MM.1S (cell line): ENCODE results near the gene B4GALT3.

Experiments used
- EZH2 ChIP-seq: fragments of 300-600 bp; sonication (generic); optimal IDR thresholded peaks from 2 replicates; pipeline ENCODE3; 2017; ENCODE audit warnings: low read depth, mild to moderate bottlenecking, antibody characterized with exemption, low read length, mixed read lengths
- TF ChIP-seq, protein P1 (sequence below): fragments of 300-600 bp; sonication (generic); IDR thresholded peaks from 2 replicates; pipeline ENCODE4 v1.5.1; 2016; ENCODE audit warnings: antibody characterized with exemption, low read length, mixed read lengths

DNA sequence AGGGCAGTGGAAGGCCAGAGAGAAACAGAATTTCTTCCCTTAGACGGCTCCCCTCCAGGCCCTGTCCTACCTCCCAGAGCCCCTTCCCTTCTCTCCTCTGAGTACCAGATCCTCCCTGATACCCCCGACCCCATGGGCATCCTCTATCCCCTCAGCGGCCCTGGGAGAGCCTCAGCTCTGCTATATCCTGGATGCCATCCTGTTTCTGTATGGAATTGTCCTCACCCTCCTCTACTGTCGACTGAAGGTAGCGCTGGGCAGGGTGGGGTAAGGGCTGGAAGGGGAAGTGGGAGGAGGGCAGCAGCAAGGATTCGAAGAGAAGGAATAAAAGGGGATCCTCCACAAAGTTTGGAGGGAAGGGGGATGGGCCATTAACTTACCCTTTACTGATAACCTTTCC lies 40.5 kb upstream of the B4GALT3 start:
- TF ChIP-seq, protein P1, sequence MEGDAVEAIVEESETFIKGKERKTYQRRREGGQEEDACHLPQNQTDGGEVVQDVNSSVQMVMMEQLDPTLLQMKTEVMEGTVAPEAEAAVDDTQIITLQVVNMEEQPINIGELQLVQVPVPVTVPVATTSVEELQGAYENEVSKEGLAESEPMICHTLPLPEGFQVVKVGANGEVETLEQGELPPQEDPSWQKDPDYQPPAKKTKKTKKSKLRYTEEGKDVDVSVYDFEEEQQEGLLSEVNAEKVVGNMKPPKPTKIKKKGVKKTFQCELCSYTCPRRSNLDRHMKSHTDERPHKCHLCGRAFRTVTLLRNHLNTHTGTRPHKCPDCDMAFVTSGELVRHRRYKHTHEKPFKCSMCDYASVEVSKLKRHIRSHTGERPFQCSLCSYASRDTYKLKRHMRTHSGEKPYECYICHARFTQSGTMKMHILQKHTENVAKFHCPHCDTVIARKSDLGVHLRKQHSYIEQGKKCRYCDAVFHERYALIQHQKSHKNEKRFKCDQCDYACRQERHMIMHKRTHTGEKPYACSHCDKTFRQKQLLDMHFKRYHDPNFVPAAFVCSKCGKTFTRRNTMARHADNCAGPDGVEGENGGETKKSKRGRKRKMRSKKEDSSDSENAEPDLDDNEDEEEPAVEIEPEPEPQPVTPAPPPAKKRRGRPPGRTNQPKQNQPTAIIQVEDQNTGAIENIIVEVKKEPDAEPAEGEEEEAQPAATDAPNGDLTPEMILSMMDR, result no peak
- no peak for TF ChIP-seq EZH2
